NCI-H2081 treated with DMSO at 0.1 percent for 48 hours (cell line): ENCODE data around the gene AASDH.
A peak's percentile ranks its signal among the peaks of the same experiment; 100 is the strongest.

Source experiments
- DNase-seq: peaks from one replicate; lab custom pipeline; 2025; lab: John Stamatoyannopoulos, UW

The AASDH gene

GRCh38 chr4:56316011-56316650 is 71.2 kb downstream of the AASDH start:
- DNase-seq: no peak

DNA sequence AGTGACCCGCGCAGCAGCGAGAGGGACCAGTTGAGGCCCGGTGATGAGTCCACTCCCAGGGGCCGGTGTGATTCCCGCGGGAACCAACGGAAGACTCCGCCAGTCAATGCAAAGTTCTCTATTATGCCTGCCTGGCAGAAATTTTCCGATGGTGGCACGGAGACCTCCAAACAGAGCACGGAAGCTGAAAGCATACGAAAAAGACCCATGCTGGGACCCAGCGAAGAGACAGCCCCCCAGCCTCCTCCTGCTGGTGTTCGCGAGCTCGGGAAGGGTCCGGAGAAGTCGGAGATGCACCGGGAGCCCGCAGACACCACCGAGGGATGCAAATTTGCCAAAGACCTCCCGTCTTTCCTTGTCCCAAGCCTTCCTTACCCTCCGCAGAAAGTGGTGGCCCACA is 71.7 kb downstream of the AASDH start:
- no peak for DNase-seq

- DNase-seq: no peak
These were observed 72.2 kb downstream of the AASDH start for GRCh38 chr4:56315041-56315440.

DNA sequence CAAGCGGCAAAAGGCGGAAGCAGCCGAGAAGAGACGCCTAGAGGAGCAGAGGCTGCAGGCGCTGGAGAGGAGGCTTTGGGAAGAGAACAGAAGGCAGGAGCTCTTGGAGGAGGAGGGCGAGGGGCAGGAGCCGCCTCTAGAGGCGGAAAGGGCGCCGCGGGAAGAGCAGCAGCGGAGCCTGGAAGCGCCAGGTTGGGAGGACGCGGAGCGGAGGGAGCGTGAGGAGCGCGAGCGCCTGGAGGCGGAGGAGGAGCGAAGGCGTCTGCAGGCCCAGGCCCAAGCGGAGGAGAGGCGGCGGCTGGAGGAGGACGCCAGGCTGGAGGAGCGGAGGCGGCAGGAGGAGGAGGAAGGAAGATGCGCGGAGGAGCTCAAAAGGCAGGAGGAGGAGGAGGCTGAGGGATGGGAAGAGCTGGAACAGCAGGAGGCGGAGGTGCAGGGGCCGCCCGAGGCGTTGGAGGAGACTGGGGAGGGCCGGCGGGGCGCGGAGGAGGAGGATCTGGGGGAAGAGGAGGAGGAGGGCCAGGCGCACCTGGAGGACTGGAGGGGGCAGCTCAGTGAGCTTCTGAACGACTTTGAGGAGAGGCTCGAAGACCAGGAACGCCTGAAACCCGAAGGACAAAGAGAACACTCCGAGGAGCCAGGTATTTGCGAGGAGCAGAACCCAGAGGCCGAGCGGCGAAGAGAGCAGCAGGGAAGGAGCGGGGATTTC is 72.9 kb downstream of the AASDH start:
- no peak for DNase-seq

- DNase-seq: no peak
These were observed 74.2 kb downstream of the AASDH start for GRCh38 chr4:56313132-56313531.

GRCh38 chr4:56311299-56311975 is 75.9 kb downstream of the AASDH start:
- no peak for DNase-seq

DNA sequence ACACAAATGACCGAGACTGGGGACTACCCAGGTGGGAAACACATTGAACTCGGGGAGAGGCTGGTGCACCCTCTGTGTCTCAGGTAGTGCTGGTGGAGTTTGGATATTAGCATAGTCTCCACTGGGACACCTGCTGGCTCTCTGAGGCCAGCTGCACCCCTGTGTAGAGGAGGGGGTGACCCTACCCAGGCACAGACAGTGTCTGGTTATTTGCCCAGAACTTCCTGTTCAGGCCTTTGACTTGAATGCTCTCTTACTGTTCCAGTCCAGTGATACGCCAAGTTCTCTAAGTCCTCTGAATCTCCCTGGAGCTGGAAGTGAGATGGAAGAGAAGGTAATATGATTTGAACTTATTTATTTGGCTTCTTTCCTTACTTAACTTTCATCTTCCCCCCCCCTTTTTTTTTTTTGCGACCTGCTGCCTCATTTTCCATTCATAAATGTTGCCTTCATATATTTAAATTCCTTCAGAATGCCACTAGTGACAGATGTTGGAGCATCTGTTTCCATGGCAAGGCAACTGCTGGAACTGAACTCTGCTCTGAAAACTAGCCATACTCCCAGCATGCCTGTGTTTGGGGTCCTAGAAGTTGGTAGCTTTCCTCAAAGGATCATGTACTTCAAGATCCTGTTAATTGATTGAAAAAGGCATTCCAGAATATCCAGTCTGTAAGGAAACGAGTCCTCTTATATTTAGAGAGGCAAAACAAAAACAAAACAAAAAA is 76.7 kb downstream of the AASDH start:
- DNase-seq: no peak

GRCh38 chr4:56308384-56308783 is 78.9 kb downstream of the AASDH start:
- no peak for DNase-seq

GRCh38 chr4:56307423-56307822 is 79.9 kb downstream of the AASDH start:
- no peak for DNase-seq

GRCh38 chr4:56305390-56305789 is 81.9 kb downstream of the AASDH start:
- DNase-seq: no peak

GRCh38 chr4:56303921-56304320 is 83.4 kb downstream of the AASDH start:
- no peak for DNase-seq

- no peak for DNase-seq
These were observed 84.5 kb downstream of the AASDH start for GRCh38 chr4:56302760-56303159.

- no peak for DNase-seq
These were observed 85.2 kb downstream of the AASDH start for GRCh38 chr4:56301997-56302496.

DNA sequence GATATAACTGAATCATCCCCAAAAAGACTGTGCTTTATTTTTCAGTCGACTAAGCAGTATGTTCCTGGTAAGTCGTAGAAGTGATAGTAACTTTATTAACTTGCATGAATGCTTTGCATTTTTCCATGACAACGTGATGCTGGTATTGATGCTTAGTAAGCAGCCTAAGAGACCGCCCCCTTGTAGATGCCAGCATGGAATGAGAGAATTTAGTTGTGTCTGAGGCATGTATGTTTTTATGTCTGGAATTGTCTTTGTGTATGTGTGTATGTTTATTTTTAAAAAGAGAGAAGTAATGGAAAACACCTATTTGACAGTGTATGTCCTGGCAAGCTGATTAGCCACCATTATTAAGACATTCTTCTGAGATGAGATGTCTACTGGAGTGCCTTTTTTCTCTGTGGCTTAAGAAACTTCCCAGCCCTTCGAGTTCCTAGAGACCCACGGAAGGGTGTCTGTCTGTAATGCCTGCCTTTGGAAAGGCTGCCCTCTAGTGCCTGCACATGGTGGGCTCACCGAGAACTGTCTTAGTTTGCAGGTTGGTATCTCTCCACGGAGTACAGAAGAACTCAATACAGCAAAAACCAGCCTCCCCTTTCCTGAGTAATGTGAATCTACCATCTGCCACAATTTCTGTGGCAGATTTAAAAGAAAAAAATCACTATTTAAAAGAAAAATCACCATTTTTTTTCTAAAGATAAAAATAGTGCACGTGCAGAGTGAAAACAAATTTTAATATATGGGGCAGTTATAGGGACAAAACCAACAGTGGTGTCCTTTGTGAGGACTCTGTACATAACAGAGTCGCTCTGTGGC is 85.9 kb downstream of the AASDH start:
- DNase-seq: peak; percentile 28

GRCh38 chr4:56298236-56298635 is 89.1 kb downstream of the AASDH start:
- no peak for DNase-seq

DNA sequence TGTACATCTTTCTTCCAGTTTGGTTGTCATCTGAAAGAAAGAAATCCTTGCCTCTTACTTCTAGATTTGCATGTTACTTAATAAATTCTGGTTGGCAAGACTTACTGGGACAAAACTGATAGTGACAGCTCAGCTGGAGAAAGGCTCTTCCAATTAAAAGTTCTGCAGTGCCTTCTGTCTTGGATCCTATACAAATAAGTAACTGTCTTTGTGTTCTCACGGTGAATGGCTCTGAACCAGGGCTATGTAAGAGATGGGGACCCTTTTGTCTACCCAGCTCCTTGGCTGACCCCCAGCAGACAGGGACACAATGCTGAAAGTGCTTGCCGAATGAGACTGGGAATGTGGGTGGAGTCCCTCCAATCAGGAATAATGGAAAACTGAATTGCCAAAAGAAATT is 89.5 kb downstream of the AASDH start:
- no peak for DNase-seq

- no peak for DNase-seq
These were observed 90.8 kb downstream of the AASDH start for GRCh38 chr4:56296526-56296925.

GRCh38 chr4:56293121-56293520 is 94.2 kb downstream of the AASDH start:
- DNase-seq: no peak

DNA sequence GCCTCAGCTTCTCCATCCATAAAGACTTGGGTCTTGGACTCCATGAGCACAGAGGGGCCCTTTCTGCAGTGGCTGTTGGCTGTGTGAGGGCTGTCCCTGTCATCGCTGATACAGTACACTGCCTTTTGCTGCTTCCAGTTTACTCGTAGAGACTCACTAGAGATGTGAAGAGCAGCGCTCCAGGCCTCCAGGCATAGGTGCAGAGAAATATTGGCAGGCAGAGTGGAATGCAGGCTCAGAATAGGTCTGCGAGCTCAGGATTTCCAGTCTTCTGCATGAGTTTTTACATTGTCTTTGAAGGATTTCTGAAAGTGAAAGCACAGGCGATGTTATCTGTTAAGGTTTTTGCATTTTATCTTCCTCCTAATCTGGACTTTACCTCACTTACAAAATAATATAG is 97.4 kb downstream of the AASDH start:
- DNase-seq: no peak

DNA sequence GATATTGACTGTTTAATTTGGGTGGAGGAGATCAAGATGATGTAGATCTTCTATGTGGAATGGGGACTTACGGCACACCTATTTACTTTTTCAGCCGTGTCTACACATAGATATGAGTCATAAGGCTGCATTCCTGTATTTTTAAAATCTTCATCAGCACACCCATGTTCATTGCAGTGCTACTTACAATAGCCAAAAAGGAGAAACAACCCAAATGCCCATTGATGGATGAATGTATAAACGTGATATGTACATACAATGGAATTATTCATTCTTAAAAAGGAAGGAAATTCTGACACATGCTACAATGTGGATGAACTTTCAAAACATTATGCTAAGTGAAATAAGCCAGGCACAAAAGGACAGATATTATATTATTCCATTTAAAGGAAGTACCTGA is 98.6 kb downstream of the AASDH start:
- no peak for DNase-seq
